G401.6 (cell line): Measurements from ENCODE around the gene PRKD1.
"Not testable (repeated sequence)": the region's sequence is repeated elsewhere in the genome, so short reads cannot be mapped to it uniquely, and the experiment has no call there.

ENCODE experiments used
- FAIRE-seq: peaks from 2 replicates; lab custom pipeline; 2012; peaks lifted over from hg19 to GRCh38; lab: Jason Lieb, UNC

PRKD1 gene

DNA sequence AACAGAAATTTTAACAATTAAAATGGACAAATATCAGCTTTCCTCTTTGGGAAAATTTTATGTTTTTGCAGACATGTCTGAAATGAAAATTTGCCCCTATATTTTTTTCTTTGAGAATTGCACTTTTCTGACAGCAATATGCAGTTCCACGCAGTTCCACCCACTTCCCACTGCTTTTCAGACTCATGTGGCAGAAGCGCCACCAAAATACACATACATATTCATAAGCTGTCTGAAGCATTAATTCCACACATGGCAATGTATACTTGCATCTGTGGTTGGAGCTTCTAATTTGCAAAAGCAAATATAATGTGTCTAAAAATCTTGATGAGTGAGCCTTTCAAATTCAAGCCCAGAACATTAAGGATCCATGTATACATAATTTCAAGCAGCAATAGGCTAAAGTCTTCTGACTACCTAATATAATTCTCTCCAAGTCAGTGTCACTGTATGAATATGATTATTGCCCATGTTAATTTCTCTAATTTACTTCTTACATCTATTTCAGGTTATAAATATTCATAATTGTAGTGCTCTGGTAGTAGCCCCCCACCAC lies 129.5 kb downstream of the PRKD1 start:
- no peak for FAIRE-seq

GRCh38 chr14:29796853-29797252 lies 130.8 kb downstream of the PRKD1 start:
- no peak for FAIRE-seq

GRCh38 chr14:29789475-29789874 lies 138.2 kb downstream of the PRKD1 start:
- FAIRE-seq, result no peak

DNA sequence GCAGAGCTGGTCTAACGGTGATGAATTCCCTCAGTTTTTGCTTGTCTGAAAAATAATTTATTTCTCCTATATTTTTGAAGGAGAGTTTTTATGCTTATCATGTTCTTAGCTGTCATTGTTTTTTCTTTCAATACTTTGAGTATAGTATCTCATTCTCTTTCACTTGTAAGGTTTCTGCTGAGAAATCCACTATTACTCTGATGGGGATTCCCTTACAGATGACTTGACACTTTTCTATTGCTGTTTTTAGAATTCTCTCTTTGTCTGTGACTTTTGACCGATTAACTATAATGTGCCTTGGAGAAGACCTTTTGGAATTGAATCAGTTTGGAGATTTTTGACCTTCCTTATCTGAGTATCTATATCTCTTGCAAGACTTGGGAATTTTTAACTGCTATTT lies 139.6 kb downstream of the PRKD1 start:
- no peak for FAIRE-seq

DNA sequence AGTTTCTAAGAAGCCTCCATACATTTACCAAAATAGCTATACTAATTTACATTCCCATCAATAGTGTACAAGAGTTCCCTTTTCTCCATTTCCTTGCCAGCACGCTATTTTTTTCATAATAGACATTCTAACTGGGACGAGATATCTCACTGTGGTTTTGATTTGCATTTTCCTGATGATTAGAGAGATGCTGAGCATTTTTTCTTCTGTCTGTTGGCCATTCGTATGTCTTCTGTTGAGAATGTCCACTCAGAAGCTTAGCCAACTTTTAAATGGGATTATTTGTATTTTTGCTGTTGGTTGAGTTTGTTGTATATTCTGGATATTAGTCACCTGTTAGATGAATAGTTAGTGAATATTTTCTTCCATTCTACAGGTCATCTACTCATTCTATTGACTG lies 144.1 kb downstream of the PRKD1 start:
- FAIRE-seq, result no peak

- FAIRE-seq, result no peak
Observed at GRCh38 chr14:29782041-29782440, 145.6 kb downstream of the PRKD1 start.

GRCh38 chr14:29777142-29777541 lies 150.5 kb downstream of the PRKD1 start:
- FAIRE-seq, result not testable (repeated sequence)

DNA sequence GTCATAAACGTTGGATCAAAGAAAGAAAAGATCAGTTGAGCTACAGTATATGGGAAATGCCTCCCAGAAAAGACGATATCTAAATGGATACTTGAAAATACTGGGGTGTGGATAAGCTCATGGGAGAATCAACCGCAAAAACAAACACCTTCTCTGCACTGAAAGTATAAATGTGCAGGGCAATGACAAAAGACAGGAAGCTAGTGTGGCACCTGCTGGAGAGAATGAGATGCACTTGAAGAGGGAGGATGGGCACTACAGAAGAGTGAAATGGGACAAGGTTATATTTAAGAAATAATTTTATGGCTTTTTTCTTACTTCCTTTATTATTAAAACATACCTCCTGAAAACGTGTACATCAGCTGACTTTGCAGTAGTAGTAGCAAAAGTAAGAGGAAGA lies 153.7 kb downstream of the PRKD1 start:
- FAIRE-seq, result no peak

GRCh38 chr14:29763342-29763858 lies 164.2 kb downstream of the PRKD1 start:
- no peak for FAIRE-seq

GRCh38 chr14:29759521-29760340 lies 167.9 kb downstream of the PRKD1 start:
- no peak for FAIRE-seq

GRCh38 chr14:29757711-29758233 lies 169.9 kb downstream of the PRKD1 start:
- FAIRE-seq, result no peak

DNA sequence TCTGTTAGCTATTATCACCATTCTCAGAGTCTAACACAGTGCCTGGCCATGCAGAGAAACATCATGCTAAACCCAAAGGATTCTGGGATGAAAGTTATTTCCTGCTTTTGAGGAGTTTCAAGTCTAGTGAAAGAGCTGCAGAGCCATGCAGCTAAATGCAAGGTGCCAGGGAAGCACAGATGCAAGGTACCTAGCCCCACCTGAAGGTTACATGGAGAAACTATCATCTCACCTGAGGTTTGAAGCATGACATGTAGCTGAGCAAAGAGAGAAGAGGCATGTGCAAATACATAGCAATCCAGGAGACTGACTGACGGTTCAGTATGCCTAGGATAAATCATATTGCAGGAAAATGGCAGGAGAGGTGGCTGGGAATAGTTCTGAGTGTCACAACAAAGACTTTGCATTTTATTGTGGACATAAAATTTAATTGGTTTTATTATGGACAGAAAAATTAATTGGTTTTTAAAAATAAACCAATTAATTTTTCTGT lies 170.4 kb downstream of the PRKD1 start:
- FAIRE-seq, result no peak

DNA sequence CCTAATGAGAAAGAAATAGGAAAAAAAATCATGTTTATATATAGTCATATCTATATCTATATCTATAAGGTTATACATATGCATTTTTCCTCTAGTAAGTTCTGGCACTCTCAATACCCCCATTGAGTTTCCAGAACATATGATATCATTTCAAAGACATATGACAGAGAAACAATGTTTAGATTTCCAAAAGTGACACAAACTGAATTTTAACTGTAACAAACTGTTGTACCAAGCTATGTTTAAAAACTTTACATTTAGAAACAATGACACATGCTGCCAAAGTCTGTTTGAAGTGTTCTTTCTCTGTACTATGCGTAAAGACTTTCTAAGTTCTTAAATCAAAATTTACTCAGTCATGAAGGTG lies 171.6 kb downstream of the PRKD1 start:
- FAIRE-seq, result no peak

- no peak for FAIRE-seq
Observed at GRCh38 chr14:29755311-29756018, 172.2 kb downstream of the PRKD1 start.

DNA sequence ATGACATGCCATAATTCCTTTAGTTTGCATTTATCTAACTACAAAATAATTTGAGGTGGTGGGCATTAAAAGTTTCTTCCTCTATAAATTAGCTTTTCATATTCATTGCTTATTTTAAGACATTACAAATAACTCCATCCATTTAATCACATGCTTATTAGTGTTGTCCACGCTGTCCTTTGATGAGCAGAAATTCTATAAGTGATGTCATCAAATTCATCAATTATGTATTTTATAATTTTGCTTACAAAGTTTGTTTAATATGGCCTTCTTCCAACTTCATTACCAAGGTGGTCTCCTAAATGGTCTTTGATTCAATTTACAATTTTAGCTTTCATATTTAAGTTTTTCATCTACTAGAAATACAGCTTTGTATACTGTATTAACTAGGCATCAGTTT lies 173.5 kb downstream of the PRKD1 start:
- FAIRE-seq, result no peak

GRCh38 chr14:29752221-29752923 lies 175.3 kb downstream of the PRKD1 start:
- no peak for FAIRE-seq

- FAIRE-seq, result no peak
Observed at GRCh38 chr14:29749829-29750228, 177.8 kb downstream of the PRKD1 start.

DNA sequence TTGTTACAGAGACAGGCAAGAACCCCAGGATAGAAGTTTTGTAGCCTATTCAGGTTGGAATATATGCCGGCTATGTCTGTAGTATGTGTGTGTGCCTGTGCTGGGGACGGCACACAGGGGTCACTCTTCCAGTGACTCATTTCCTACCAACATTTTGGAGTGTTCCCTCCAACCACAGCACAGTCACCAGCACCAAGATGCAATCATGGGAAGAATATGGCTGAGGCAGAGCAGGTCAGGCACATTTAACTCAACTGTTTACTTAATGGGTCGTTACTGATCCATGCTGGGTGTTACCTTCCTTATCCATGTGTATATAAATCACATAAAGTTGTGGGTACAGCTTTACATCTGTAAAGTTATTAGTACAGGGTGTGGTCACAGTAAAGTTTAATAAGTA lies 178.3 kb downstream of the PRKD1 start:
- FAIRE-seq, result no peak

GRCh38 chr14:29745863-29746262 lies 181.8 kb downstream of the PRKD1 start:
- no peak for FAIRE-seq

GRCh38 chr14:29743531-29743930 lies 184.1 kb downstream of the PRKD1 start:
- no peak for FAIRE-seq

DNA sequence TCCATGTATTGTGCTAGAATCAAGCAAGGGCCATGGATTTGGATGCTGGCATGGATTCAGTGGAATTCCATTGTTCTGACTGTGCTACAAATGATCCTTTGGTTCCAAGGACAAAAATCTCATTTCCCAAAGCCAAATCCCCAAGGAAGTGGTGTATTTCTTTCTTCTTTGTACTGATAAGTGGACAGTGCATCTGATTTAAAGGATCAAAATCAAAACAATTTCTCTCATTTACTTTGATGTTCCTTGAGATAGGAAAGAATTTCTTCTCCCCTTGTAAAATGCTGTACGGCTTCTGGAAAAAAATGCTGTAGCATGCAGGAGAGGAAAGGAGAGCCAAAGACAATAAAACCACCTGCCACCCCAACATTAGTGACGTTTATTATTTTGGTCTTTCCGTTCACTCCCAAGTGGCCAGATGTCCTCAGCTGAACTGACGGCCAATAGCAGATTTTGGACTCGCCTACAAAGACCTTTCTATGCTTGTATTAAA lies 185.7 kb downstream of the PRKD1 start:
- no peak for FAIRE-seq

- no peak for FAIRE-seq
Observed at GRCh38 chr14:29740491-29740890, 187.2 kb downstream of the PRKD1 start.
